Thyroid gland (tissue), 4 donors: ENCODE results near the gene FN3K.

Experiments used
- CTCF ChIP-seq, 6 experiments: fragments of 200-600 bp in 3 of 6; fragments of 450-650 bp in 3 of 6; sonication (generic) in 3 of 6; IDR thresholded peaks; one replicate each; pipeline ENCODE4 v1.5.1; 2016 to 2019; ENCODE audit warnings: antibody characterized with exemption in 6 of 6, mild to moderate bottlenecking in 2 of 6, inconsistent platforms in 1 of 6, moderate library complexity in 1 of 6
- POLR2A ChIP-seq, 2 donors: fragments of 450-650 bp; IDR thresholded peaks; one replicate each; pipeline ENCODE4 v1.6.1; 2017; ENCODE audit warnings: antibody characterized with exemption in 2 of 2, mild to moderate bottlenecking in 2 of 2, moderate library complexity in 1 of 2

GRCh38 chr17:82789806-82790205 is 54.4 kb downstream of the FN3K start:
- TF ChIP-seq CTCF (IDR thresholded peaks at IDR 0.05) (no peak), POLR2A (IDR thresholded peaks at IDR 0.05) (no peak)
